GM12878 (cell line): ENCODE measurements around the gene PASK. TPM values are rescaled to one million over a fixed set of nuclear protein-coding genes. Genes with fewer than 3 reads are reported as not detected.

Source experiments
- ATAC-seq: fragments of 200-7000 bp; cut with Tn5 transposase; 3 replicates; pipeline ENCODE4 v1.9.1; 2020; ENCODE audit warnings: mild to moderate bottlenecking, moderate library complexity
- BruUV-seq: library from RNA; stranded (reverse); fragments of 400-500 nt; replicated peaks from 2 replicates; lab custom pipeline; 2021; lab: Mats Ljungman, UMichigan
- CTCF ChIA-PET: fragments of 300-600 bp; sonication (Branson Sonifier 250); formaldehyde crosslinking; extraction: SDS; loops from one replicate; lab custom pipeline; 2021; ENCODE audit warnings: inconsistent platforms; lab: Yijun Ruan, JAX
- POLR2A ChIA-PET: fragments of 350-600 bp; formaldehyde crosslinking; extraction: SDS; loops from one replicate; lab custom pipeline; 2021; ENCODE audit warnings: inconsistent platforms; lab: Charles Lee
- RAD21 ChIA-PET: fragments of 300-600 bp; sonication (Branson Sonifier 250); formaldehyde crosslinking; loops from one replicate; lab custom pipeline; 2023; ENCODE audit warnings: antibody characterized with exemption; ENCODE audit not compliant: unreplicated experiment; lab: Charles Lee
- SMC1A ChIA-PET: fragments of 300-600 bp; sonication (Branson Sonifier 250); formaldehyde crosslinking; loops from one replicate; lab custom pipeline; 2023; ENCODE audit not compliant: unreplicated experiment, uncharacterized antibody; lab: Charles Lee
- DNase-seq: peaks from one replicate; pipeline ENCODE4 v3.0.0-alpha.2; 2011; ENCODE audit warnings: low read depth, low spot score
- FAIRE-seq: peaks from 3 replicates; lab custom pipeline; 2011; peaks lifted over from hg19 to GRCh38; lab: Jason Lieb, UNC
- H2AFZ ChIP-seq: 2 replicates; pipeline ENCODE4 v1.6.0; 2011; ENCODE audit warnings: low read depth, low read length, control low read depth; ENCODE audit not compliant: control insufficient read depth
- H3K27ac ChIP-seq: 2 replicates; pipeline ENCODE4 v1.5.1; 2011; ENCODE audit warnings: control low read depth; ENCODE audit not compliant: control insufficient read depth, insufficient read depth
- H3K27me3 ChIP-seq, 2 experiments: replicated peaks in 1 of 2; 2 replicates each; pipeline versions ENCODE4 v1.6.0 to v1.6.1; 2011; ENCODE audit warnings: low read length in 1 of 2; ENCODE audit not compliant: control insufficient read depth in 2 of 2, insufficient read depth in 2 of 2
- H3K36me3 ChIP-seq, 2 experiments: 2 replicates each; pipeline ENCODE4 v1.5.1; 2011; ENCODE audit warnings: low read length in 1 of 2; ENCODE audit not compliant: control insufficient read depth in 2 of 2, insufficient read depth in 2 of 2
- H3K4me1 ChIP-seq: 2 replicates; pipeline ENCODE4 v1.6.1; 2011; ENCODE audit warnings: mild to moderate bottlenecking, low read length, moderate library complexity, mixed read lengths; ENCODE audit not compliant: control insufficient read depth, insufficient read depth
- H3K4me2 ChIP-seq: 2 replicates; pipeline ENCODE4 v1.6.0; 2011; ENCODE audit warnings: control low read depth; ENCODE audit not compliant: control insufficient read depth, insufficient read depth
- H3K4me3 ChIP-seq: fragments of 200-600 bp; sonication (generic); 2 replicates; pipeline ENCODE4 v1.5.1; 2016
- H3K79me2 ChIP-seq: 2 replicates; pipeline ENCODE4 v1.6.0; 2011; ENCODE audit warnings: low read length; ENCODE audit not compliant: control insufficient read depth, insufficient read depth
- H3K9ac ChIP-seq: 2 replicates; pipeline ENCODE4 v1.8.0; 2011; ENCODE audit warnings: low read length, control low read depth, mixed read lengths; ENCODE audit not compliant: control insufficient read depth, insufficient read depth
- H3K9me3 ChIP-seq: replicated peaks from 3 replicates; pipeline ENCODE4 v1.5.1; 2011; ENCODE audit warnings: mild to moderate bottlenecking, low read length; ENCODE audit not compliant: control insufficient read depth, insufficient read depth
- H4K20me1 ChIP-seq: 2 replicates; pipeline ENCODE4 v1.6.0; 2011; ENCODE audit not compliant: control insufficient read depth, insufficient read depth
- CBFB ChIP-seq: IDR thresholded peaks from 2 replicates; pipeline ENCODE4 v1.6.1; 2016; ENCODE audit warnings: antibody characterized with exemption, low read depth
- CREB1 ChIP-seq: IDR thresholded peaks from 2 replicates; pipeline ENCODE4 v1.6.1; 2012; ENCODE audit warnings: low read depth, mild to moderate bottlenecking, inconsistent platforms
- ESRRA ChIP-seq: IDR thresholded peaks from 2 replicates; pipeline ENCODE4 v1.6.1; 2012; ENCODE audit warnings: mild to moderate bottlenecking, low read length, improper control_type of control experiment
- GATAD2B ChIP-seq: fragments of 450-650 bp; conservative IDR thresholded peaks from 2 replicates; pipeline ENCODE4 v1.6.1; 2017; ENCODE audit warnings: low read depth, mild to moderate bottlenecking, moderate library complexity
- HDGF ChIP-seq: fragments of 450-650 bp; IDR thresholded peaks from 2 replicates; pipeline ENCODE4 v1.6.1; 2016; ENCODE audit warnings: antibody characterized with exemption
- MAX ChIP-seq: IDR thresholded peaks from 2 replicates; pipeline ENCODE4 v1.6.1; 2012; ENCODE audit warnings: low read depth, low read length, improper control_type of control experiment
- PKNOX1 ChIP-seq: fragments of 450-650 bp; IDR thresholded peaks from 2 replicates; pipeline ENCODE4 v1.6.1; 2016; ENCODE audit warnings: mild to moderate bottlenecking
- RAD51 ChIP-seq: fragments of 450-650 bp; IDR thresholded peaks from 2 replicates; pipeline ENCODE4 v1.6.1; 2016; ENCODE audit warnings: moderate library complexity, mild to moderate bottlenecking, inconsistent platforms
- RB1 ChIP-seq: fragments of 450-650 bp; formaldehyde crosslinking; IDR thresholded peaks from 2 replicates; pipeline ENCODE4 v1.6.1; 2017; ENCODE audit warnings: mild to moderate bottlenecking, borderline replicate concordance
- RUNX3 ChIP-seq: IDR thresholded peaks from 2 replicates; pipeline ENCODE4 v1.6.1; 2012; ENCODE audit warnings: low read length, inconsistent platforms
- SMAD1 ChIP-seq: fragments of 450-650 bp; IDR thresholded peaks from 2 replicates; pipeline ENCODE4 v1.6.1; 2018; ENCODE audit warnings: mild to moderate bottlenecking, low read depth; ENCODE audit not compliant: partially characterized antibody
- STAT3 ChIP-seq: IDR thresholded peaks from 2 replicates; pipeline ENCODE4 v1.6.1; 2011; ENCODE audit warnings: low read depth, low read length, improper control_type of control experiment
- SUPT20H ChIP-seq: IDR thresholded peaks from 2 replicates; pipeline ENCODE4 v1.6.1; 2011; ENCODE audit warnings: low read depth, mild to moderate bottlenecking, low read length, moderate library complexity, borderline replicate concordance; ENCODE audit not compliant: control insufficient read depth
- SUZ12 ChIP-seq: fragments of 200-600 bp; sonication (generic); IDR thresholded peaks from one replicate; pipeline ENCODE4 v1.6.1; 2018; ENCODE audit warnings: antibody characterized with exemption, mild to moderate bottlenecking; ENCODE audit not compliant: unreplicated experiment
- TCF3 ChIP-seq: IDR thresholded peaks from 2 replicates; pipeline ENCODE4 v1.6.1; 2012; ENCODE audit warnings: low read depth, mild to moderate bottlenecking, low read length, borderline replicate concordance; ENCODE audit not compliant: insufficient read depth
- ZBTB33 ChIP-seq: fragments of 450-650 bp; IDR thresholded peaks from 2 replicates; pipeline ENCODE4 v1.6.1; 2017; ENCODE audit warnings: mild to moderate bottlenecking
- ZNF217 ChIP-seq: fragments of 450-650 bp; IDR thresholded peaks from 2 replicates; pipeline ENCODE4 v1.6.1; 2017; ENCODE audit warnings: antibody characterized with exemption, mild to moderate bottlenecking
- WGBS: methylation state at CpG from one replicate; pipeline ENCODE4 v1.1.6; 2016; ENCODE audit warnings: low lambda C conversion rate; ENCODE audit not compliant: insufficient replicate concordance, insufficient coverage; ENCODE audit errors: missing lambda C conversion rate; 5-methylcytosine and 5-hydroxymethylcytosine counted together
- in situ Hi-C: fragments of 300-500 bp; cut with MboI; formaldehyde crosslinking; loops from 9 replicates; pipeline ENCODE4 v1.14.3; 2018; ENCODE audit warnings: mixed read lengths
- intact Hi-C: fragments of 100-400 bp; cut with micrococcal nuclease; formaldehyde crosslinking; loops from one replicate; pipeline ENCODE4 v1.14.2; 2022; ENCODE audit not compliant: unreplicated experiment
- polyA plus RNA-seq, 11 experiments: library from polyadenylated mRNA; depleted of rRNA in 4 of 11; unstranded in 6 of 11; stranded (reverse) in 5 of 11; fragments of >200 nt; fragmentation: Nextera tagmentation in 4 of 11; fragmentation: Illumina TruSeq in 1 of 11; extraction: Ambion mirVana in 4 of 11; extraction: Trizol in 1 of 11; gene quantifications; 1 replicate in 1 of 11; 2 replicates in 10 of 11; pipeline versions ENCODE4 v1.2.1 to v1.2.3, GENCODE V29; 2011 to 2016; ENCODE audit warnings: inconsistent platforms in 2 of 11, missing spikeins in 2 of 11, low read depth in 1 of 11
- total RNA-seq, 4 experiments: library from RNA; depleted of rRNA in 3 of 4; stranded (reverse); fragments of >200 nt in 3 of 4; fragmentation: Illumina TruSeq in 1 of 4; extraction: Trizol in 1 of 4; gene quantifications; 2 replicates each; pipeline versions ENCODE4 v1.2.1 to v1.2.3, GENCODE V29; 2013 to 2021

The PASK gene
- total and polyA plus RNA-seq, 10 of the 15 experiments (the other 5 are each of a cell fraction or from before 2014, with no cell fraction given) = 9.6 to 62.2 (median 28.5) TPM

GRCh38 chr2:241061275-241061674 is 88.0 kb downstream of the PASK start:
- RAD21 ChIA-PET = no interaction called here
- no peak for TF ChIP-seq ZNF217
- TF ChIP-seq PKNOX1 = no peak
- TF ChIP-seq MAX = no peak
- no peak for TF ChIP-seq STAT3
- no peak for TF ChIP-seq ESRRA
- no peak for TF ChIP-seq HDGF
- no peak for TF ChIP-seq SUPT20H
- no peak for TF ChIP-seq SMAD1
- no peak for TF ChIP-seq GATAD2B
- no peak for TF ChIP-seq TCF3
- no peak for TF ChIP-seq CREB1
- no peak for TF ChIP-seq ZBTB33
- no peak for TF ChIP-seq RB1
- no peak for TF ChIP-seq RAD51
- TF ChIP-seq CBFB = no peak
- TF ChIP-seq RUNX3 = no peak
- no peak for TF ChIP-seq SUZ12
- intact Hi-C loops (no loop called here), in situ Hi-C loops (no loop called here)
- no peak overlapping the region for H3K27ac ChIP-seq
- FAIRE-seq (no peak), DNase-seq (no peak), ATAC-seq (no peak)
- no peaks in the 10 kb centered on the region for H3K4me1 ChIP-seq
- BruUV-seq = no TSS peak
- no peaks in the 10 kb centered on the region for H3K79me2 ChIP-seq
- CTCF ChIA-PET = interaction anchor here (0.6 kb wide), 1 partner anchor 702 kb away, joined by 3 read pairs; no protein-coding TSS in a partner anchor
- no peaks in the 10 kb centered on the region for H3K9me3 ChIP-seq
- no peaks in the 10 kb centered on the region; a peak in 1 of 4 replicates for H3K27me3 ChIP-seq
- no peak overlapping the region for H3K4me2 ChIP-seq
- H3K9ac ChIP-seq = no peak overlapping the region
- H3K36me3 ChIP-seq = no peaks in the 10 kb centered on the region
- no peak overlapping the region for H2AFZ ChIP-seq
- SMC1A ChIA-PET = interaction anchor here (0.6 kb wide), 1 partner anchor 91 kb away, joined by 3 read pairs; no protein-coding TSS in a partner anchor
- 64% methylated on average over 6 of the region's 6 CpGs for WGBS
- no peak overlapping the region for H3K4me3 ChIP-seq
- POLR2A ChIA-PET = interaction anchor here (0.6 to 0.7 kb wide), 3 partner anchors 14 to 40 kb away, joined by 4 to 5 read pairs (median 5); no protein-coding TSS in a partner anchor
- no peaks in the 10 kb centered on the region for H4K20me1 ChIP-seq
